HL-60 (cell line): ENCODE results near the gene MTTP.

Source experiments
- DNase-seq, 2 experiments: peaks; one replicate each; pipeline ENCODE4 v3.0.0-alpha.2; 2010 to 2020; ENCODE audit warnings: low read depth in 1 of 2, low spot score in 1 of 2
- H3K27ac ChIP-seq: fragments of 250-450 bp; sonication (Bioruptor Pico); replicated peaks from 2 replicates; pipeline ENCODE4 v1.5.1; 2020; ENCODE audit warnings: mild to moderate bottlenecking, moderate library complexity
- H3K27me3 ChIP-seq: fragments of 250-450 bp; sonication (Bioruptor Pico); 2 replicates; pipeline ENCODE4 v1.5.1; 2021; ENCODE audit warnings: mild to moderate bottlenecking, moderate library complexity; ENCODE audit not compliant: insufficient read depth, poor library complexity, severe bottlenecking
- H3K4me3 ChIP-seq: replicated peaks from 2 replicates; pipeline ENCODE4 v1.5.1; 2011; ENCODE audit warnings: mild to moderate bottlenecking, control low read depth, low read length; ENCODE audit not compliant: insufficient read depth
- CTCF ChIP-seq: IDR thresholded peaks from one replicate; pipeline ENCODE4 v1.5.1; 2011; ENCODE audit warnings: low read length, control low read depth, inconsistent platforms; ENCODE audit not compliant: insufficient read depth
- GABPA ChIP-seq: IDR thresholded peaks from 2 replicates; pipeline ENCODE4 v1.6.1; 2012; ENCODE audit warnings: low read depth
- POLR2AphosphoS5 ChIP-seq: IDR thresholded peaks from 2 replicates; pipeline ENCODE4 v1.6.1; 2012; ENCODE audit warnings: low read depth
- REST ChIP-seq: IDR thresholded peaks from 2 replicates; pipeline ENCODE4 v1.6.1; 2012; ENCODE audit warnings: low read depth; ENCODE audit not compliant: insufficient replicate concordance
- SPI1 ChIP-seq: IDR thresholded peaks from 2 replicates; pipeline ENCODE4 v1.6.1; 2012; ENCODE audit warnings: low read depth, mild to moderate bottlenecking, borderline replicate concordance

MTTP gene

GRCh38 chr4:99628040-99628439 lies 53.4 kb downstream of the MTTP start:
- no peaks in the 10 kb centered on the region for H3K27me3 ChIP-seq
- DNase-seq, result no peak

GRCh38 chr4:99629962-99630554 lies 55.4 kb downstream of the MTTP start:
- Histone ChIP-seq H3K27me3 (no peaks in the 10 kb centered on the region), H3K27ac (no peak overlapping the region), H3K4me3 (no peak overlapping the region)
- TF ChIP-seq POLR2AphosphoS5 (no peak), CTCF (no peak), REST (no peak), SPI1 (no peak), GABPA (no peak)
- no peak for DNase-seq

More at GRCh38 chr4:99628040-99628439, 53.4 kb downstream of the MTTP start:
- TF ChIP-seq SPI1 (no peak), REST (no peak), CTCF (no peak)
- no peak overlapping the region for H3K4me3 ChIP-seq
- H3K27ac ChIP-seq, result no peak overlapping the region

- no peak overlapping the region for H3K27ac ChIP-seq
- no peaks in the 10 kb centered on the region for H3K27me3 ChIP-seq
- H3K4me3 ChIP-seq, result no peak overlapping the region
- TF ChIP-seq CTCF (no peak), POLR2AphosphoS5 (no peak), GABPA (no peak), SPI1 (no peak), REST (no peak)
- no peak for DNase-seq
These were observed 56.3 kb downstream of the MTTP start for GRCh38 chr4:99630857-99631360.
